ENCODE results near the gene SIMC1. TPM values are rescaled to one million over a fixed set of nuclear protein-coding genes. Genes with fewer than 3 reads are reported as not detected.
A peak's percentile ranks its signal among the peaks of the same experiment; 100 is the strongest.

Gene SIMC1
- total and polyA plus RNA-seq, 2 of the 4 experiments (the other 2 are of a cell fraction), result 8.2 to 11.7 TPM

DNA sequence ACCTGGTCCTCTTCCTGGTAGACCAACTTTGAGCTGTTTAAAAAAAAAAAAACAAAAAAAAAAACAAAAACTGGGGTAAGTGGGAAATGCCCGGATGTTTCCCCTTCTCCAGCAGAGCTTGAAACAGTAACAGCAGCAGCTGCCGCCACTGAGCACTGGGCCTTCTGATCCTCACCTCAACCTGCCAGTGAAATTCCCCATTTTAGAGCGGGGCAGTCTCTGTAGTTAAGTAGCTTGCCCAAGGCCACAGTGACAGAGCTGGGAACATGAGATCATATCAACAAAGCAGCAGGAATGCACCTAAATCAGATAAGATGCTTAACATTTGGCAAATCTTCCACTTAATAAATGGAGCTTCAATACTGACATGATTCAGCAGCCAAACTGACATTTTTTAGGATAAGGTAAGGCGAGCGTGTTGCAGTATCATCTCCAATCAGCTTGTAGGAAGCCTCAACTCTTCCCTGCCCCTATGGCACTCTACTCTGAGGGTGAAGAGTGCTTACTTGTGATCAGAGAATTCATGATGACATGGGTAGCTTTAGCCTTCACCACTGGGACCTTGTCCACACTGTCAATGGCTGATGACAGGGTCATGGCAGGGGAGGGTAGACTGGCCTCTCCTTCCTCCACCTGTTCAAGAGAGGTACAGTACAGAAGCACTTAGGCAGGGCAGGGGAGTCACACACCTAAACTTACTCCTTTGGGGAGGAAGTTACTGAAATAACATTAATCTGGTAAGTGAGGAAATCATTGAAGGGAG, 114.1 kb downstream of the SIMC1 start:
- Histone ChIP-seq H3K4me1 (ENCODE audit: control insufficient read depth, insufficient read depth, low read length) (0 out of 2 replicates have a peak, but pooled peaks cover 2% of the 10 kb centered on the region), H2BK20ac (ENCODE audit: low read depth, low read length) (no peak overlapping the region), H2AK9ac (replicated peaks; ENCODE audit: low read depth, low read length, poor library complexity) (no peak overlapping the region), H3K27me3 (ENCODE audit: control insufficient read depth, insufficient read depth, low read length) (no peaks in the 10 kb centered on the region), H4K20me1 (ENCODE audit: insufficient read depth, low read length) (peaks cover 49% of the 10 kb centered on the region), H2BK120ac (ENCODE audit: low read depth, low read length) (no peak overlapping the region), H4K8ac (ENCODE audit: low read depth in 2 of 2, low read length in 2 of 2) (no peak overlapping the region), H3K36me3 (ENCODE audit: control insufficient read depth, insufficient read depth, low read length) (peaks cover 72% of the 10 kb centered on the region), H2BK5ac (ENCODE audit: low read depth, low read length, poor library complexity, severe bottlenecking) (no peak overlapping the region), H4K5ac (ENCODE audit: low read depth, low read length) (no peak overlapping the region), H3K27ac (ENCODE audit: insufficient read depth, low read length) (no peak overlapping the region), H2BK15ac (ENCODE audit: low read depth, low read length) (no peak overlapping the region), H3K23ac (ENCODE audit: low read depth, low read length) (no peak overlapping the region), H2AK5ac (ENCODE audit: low read depth, low read length) (no peak overlapping the region), H2AFZ (replicated peaks; ENCODE audit: low read length, poor library complexity) (no peak overlapping the region), H4K91ac (ENCODE audit: insufficient read depth, low read depth, low read length) (no peak overlapping the region), H3K9me1 (ENCODE audit: insufficient read depth, low read length) (peaks cover 15% of the 10 kb centered on the region), H3K9me3 (ENCODE audit: control insufficient read depth, insufficient read depth, low read length) (no peaks in the 10 kb centered on the region), H3K18ac (ENCODE audit: low read depth, low read length) (no peak overlapping the region), H3K4ac (ENCODE audit: low read depth, low read length) (no peak overlapping the region), H3K4me2 (ENCODE audit: low read depth, low read length) (no peak overlapping the region), H3K14ac (replicated peaks; ENCODE audit: low read depth, low read length) (no peak overlapping the region), H3K4me3 (ENCODE audit: insufficient read depth, low read depth, low read length) (no peak overlapping the region), H3K56ac (ENCODE audit: extremely low read depth, insufficient read depth, low read length) (no peak overlapping the region), H3K79me1 (ENCODE audit: low read depth in 1 of 2, low read length in 2 of 2) (peaks cover 45 to 57% of the 10 kb centered on the region in 2 experiments), H3K9ac (ENCODE audit: low read depth, low read length) (no peak overlapping the region)
- no TSS peak for BruUV-seq (replicated peaks)
- dilution Hi-C loops (cut with HindIII; ENCODE audit: low sequenced_read_pairs, unreplicated experiment) (no loop called here), in situ Hi-C loops (cut with MboI; ENCODE audit: low sequenced_read_pairs) (no loop called here), intact Hi-C loops (cut with micrococcal nuclease) (no loop called here)
- DNase-seq, result peak; percentile 44
- ChIA-PET POLR2A (ENCODE audit: unreplicated experiment) (no interaction called here), CTCF (no interaction called here)
- WGBS, 2 experiments (ENCODE audit: extremely low coverage in 2 of 2, insufficient read length in 1 of 2), result no CpG with 5 or more reads among the region's 5 CpGs
- TF ChIP-seq MAZ (IDR thresholded peaks at IDR 0.05; ENCODE audit: borderline replicate concordance, low read depth, low read length) (no peak), BHLHE40 (IDR thresholded peaks at IDR 0.05; ENCODE audit: low read depth, low read length) (no peak)
- peak; percentile 56 for ATAC-seq (ENCODE audit: low read depth)

Measured in IMR-90 (cell line).